Measurements from ENCODE around the gene NUAK1.
A peak's percentile ranks its signal among the peaks of the same experiment; 100 is the strongest.

NUAK1 gene

GRCh38 chr12:106031761-106032622, 106.8 kb downstream of the NUAK1 start:
- Mint-ChIP-seq H3K4me3 (no peak overlapping the region), H3K27ac (no peak overlapping the region), H3K36me3 (ENCODE audit: low read depth) (no peaks in the 10 kb centered on the region), H3K9me3 (no peaks in the 10 kb centered on the region), H3K27me3 (ENCODE audit: low read depth, poor library complexity) (no peaks in the 10 kb centered on the region), H3K4me1 (peaks cover 25% of the 10 kb centered on the region)
- no peak for TF ChIP-seq CTCF (IDR thresholded peaks at IDR 0.05)
- no peak for DNase-seq

GRCh38 chr12:106030210-106031071, 108.3 kb downstream of the NUAK1 start:
- peaks cover 34% of the 10 kb centered on the region for H3K4me1 Mint-ChIP-seq
- H3K36me3 Mint-ChIP-seq (ENCODE audit: low read depth), result no peaks in the 10 kb centered on the region
- no peaks in the 10 kb centered on the region for H3K9me3 Mint-ChIP-seq
- DNase-seq, result no peak
- H3K27me3 Mint-ChIP-seq (ENCODE audit: low read depth, poor library complexity), result no peaks in the 10 kb centered on the region
- H3K4me3 Mint-ChIP-seq, result no peak overlapping the region
- peak overlapping the region; percentile 49 for H3K27ac Mint-ChIP-seq
- no peak for TF ChIP-seq CTCF (IDR thresholded peaks at IDR 0.05)

GRCh38 chr12:106029532-106029931, 109.2 kb downstream of the NUAK1 start:
- Mint-ChIP-seq H3K27me3 (ENCODE audit: low read depth, poor library complexity) (no peaks in the 10 kb centered on the region), H3K9me3 (no peaks in the 10 kb centered on the region), H3K27ac (no peak overlapping the region), H3K4me3 (no peak overlapping the region), H3K4me1 (peaks cover 34% of the 10 kb centered on the region), H3K36me3 (ENCODE audit: low read depth) (no peaks in the 10 kb centered on the region)
- DNase-seq, result no peak
- TF ChIP-seq CTCF (IDR thresholded peaks at IDR 0.05), result no peak

- Mint-ChIP-seq H3K4me1 (peaks cover 36% of the 10 kb centered on the region), H3K4me3 (no peak overlapping the region), H3K27me3 (ENCODE audit: low read depth, poor library complexity) (no peaks in the 10 kb centered on the region), H3K36me3 (ENCODE audit: low read depth) (no peaks in the 10 kb centered on the region), H3K9me3 (no peaks in the 10 kb centered on the region), H3K27ac (no peak overlapping the region)
- DNase-seq, result no peak
- no peak for TF ChIP-seq CTCF (IDR thresholded peaks at IDR 0.05)
These were observed 110.8 kb downstream of the NUAK1 start for GRCh38 chr12:106027911-106028310.

- Mint-ChIP-seq H3K4me3 (no peak overlapping the region), H3K27ac (no peak overlapping the region), H3K36me3 (ENCODE audit: low read depth) (no peaks in the 10 kb centered on the region), H3K27me3 (ENCODE audit: low read depth, poor library complexity) (no peaks in the 10 kb centered on the region), H3K9me3 (no peaks in the 10 kb centered on the region), H3K4me1 (peaks cover 43% of the 10 kb centered on the region)
- no peak for DNase-seq
- TF ChIP-seq CTCF (IDR thresholded peaks at IDR 0.05), result no peak
These were observed 111.5 kb downstream of the NUAK1 start for GRCh38 chr12:106027286-106027685.

Data from nephron progenitor cell (in vitro differentiated cells).